ENCODE data around the gene ANKMY1. TPM values are rescaled to one million over a fixed set of nuclear protein-coding genes. Genes with fewer than 3 reads are reported as not detected.
A peak's percentile ranks its signal among the peaks of the same experiment; 100 is the strongest.

ANKMY1 gene
- total RNA-seq, 4 donors from 2014 or later: 18.0 to 22.7 (median 21.1) TPM

DNA sequence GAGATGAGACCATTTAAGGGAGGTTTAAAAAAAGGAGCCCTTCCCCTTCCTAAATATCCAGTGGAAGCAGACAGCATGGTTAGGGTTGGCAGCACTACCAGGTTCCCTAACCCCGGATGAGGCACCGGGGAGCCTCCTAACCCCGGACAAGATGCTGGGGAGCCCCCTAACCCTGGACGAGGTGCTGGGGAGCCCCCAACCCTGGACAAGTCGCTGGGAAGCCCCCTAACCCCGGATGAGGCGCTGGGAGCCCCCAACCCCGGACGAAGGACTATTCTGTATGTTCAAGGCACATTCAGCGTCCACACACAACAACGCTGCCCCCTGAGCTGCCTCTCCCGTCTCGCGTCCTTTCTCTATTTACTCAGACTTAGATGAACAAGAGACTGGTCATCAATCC lies 51.9 kb downstream of the ANKMY1 start:
- TF ChIP-seq POLR2A (IDR thresholded peaks at IDR 0.05): no peak
- TF ChIP-seq, protein P1, sequence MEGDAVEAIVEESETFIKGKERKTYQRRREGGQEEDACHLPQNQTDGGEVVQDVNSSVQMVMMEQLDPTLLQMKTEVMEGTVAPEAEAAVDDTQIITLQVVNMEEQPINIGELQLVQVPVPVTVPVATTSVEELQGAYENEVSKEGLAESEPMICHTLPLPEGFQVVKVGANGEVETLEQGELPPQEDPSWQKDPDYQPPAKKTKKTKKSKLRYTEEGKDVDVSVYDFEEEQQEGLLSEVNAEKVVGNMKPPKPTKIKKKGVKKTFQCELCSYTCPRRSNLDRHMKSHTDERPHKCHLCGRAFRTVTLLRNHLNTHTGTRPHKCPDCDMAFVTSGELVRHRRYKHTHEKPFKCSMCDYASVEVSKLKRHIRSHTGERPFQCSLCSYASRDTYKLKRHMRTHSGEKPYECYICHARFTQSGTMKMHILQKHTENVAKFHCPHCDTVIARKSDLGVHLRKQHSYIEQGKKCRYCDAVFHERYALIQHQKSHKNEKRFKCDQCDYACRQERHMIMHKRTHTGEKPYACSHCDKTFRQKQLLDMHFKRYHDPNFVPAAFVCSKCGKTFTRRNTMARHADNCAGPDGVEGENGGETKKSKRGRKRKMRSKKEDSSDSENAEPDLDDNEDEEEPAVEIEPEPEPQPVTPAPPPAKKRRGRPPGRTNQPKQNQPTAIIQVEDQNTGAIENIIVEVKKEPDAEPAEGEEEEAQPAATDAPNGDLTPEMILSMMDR (IDR thresholded peaks at IDR 0.05): no peak
- intact Hi-C loops (cut with DNase I; ENCODE audit: low total_unique reads): no loop called here
- WGBS, 2 donors: 85 to 88% methylated on average over 14 of the region's 14 CpGs
- DNase-seq (ENCODE audit: low spot score in 2 of 2): peak; percentile 9 to 52
- H3K4me3 ChIP-seq (ENCODE audit: low read depth, poor library complexity, severe bottlenecking): no peak overlapping the region

DNA sequence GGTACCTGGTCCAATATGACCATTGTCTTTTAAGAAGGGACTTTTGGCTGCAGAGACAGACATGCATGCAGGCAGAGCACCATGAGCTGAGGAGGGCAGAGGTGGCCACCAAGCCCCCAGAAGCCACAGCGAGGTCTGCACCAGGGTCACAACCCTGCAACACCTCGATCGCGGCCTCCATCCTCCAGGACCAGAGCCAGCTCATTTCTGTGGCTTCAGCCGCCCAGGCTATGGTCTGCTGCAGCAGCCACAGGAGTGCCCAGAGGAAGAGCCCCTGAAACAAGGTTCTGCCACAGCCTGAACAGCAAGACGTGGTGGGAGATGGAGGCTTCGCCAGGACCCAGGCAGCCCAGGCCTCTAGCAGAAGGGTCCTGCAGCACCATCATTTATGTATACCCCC lies 53.9 kb downstream of the ANKMY1 start:
- TF ChIP-seq, protein P1 (IDR thresholded peaks at IDR 0.05): no peak
- TF ChIP-seq POLR2A (IDR thresholded peaks at IDR 0.05): no peak
- intact Hi-C loops (cut with DNase I; ENCODE audit: low total_unique reads): no loop called here
- DNase-seq (ENCODE audit: low spot score in 2 of 2): peak; percentile 4 to 72
- 95 to 97% methylated on average over 7 of the region's 7 CpGs for WGBS, 2 donors
- no peak overlapping the region for H3K4me3 ChIP-seq (ENCODE audit: low read depth, poor library complexity, severe bottlenecking)

DNA sequence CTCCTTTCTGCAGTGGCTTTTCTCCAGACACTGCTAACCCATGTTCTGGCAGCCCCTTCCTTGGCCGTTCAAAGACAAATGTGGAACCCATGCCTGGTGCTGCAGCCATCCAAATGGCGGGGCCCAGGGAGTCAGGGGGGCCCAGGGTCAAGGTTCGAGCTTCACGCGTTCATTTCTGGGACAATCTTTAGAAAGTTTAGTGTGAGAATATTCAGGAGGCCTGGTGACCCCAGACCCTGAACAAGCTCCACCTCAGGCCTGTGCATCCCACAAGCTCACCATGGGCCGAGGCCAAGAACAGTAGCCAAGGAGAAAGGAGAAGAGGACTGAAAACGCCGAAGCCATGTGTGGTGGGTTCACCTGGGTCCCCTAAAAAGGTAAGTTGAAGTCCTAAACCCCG lies 54.4 kb downstream of the ANKMY1 start:
- intact Hi-C loops (cut with DNase I; ENCODE audit: low total_unique reads): no loop called here
- 93 to 99% methylated on average over 9 of the region's 9 CpGs for WGBS, 2 donors
- peak; percentile 7 to 53 for DNase-seq (ENCODE audit: low spot score in 2 of 2)
- TF ChIP-seq, protein P1 (IDR thresholded peaks at IDR 0.05): no peak
- TF ChIP-seq POLR2A (IDR thresholded peaks at IDR 0.05): no peak
- H3K4me3 ChIP-seq (ENCODE audit: low read depth, poor library complexity, severe bottlenecking): no peak overlapping the region

DNA sequence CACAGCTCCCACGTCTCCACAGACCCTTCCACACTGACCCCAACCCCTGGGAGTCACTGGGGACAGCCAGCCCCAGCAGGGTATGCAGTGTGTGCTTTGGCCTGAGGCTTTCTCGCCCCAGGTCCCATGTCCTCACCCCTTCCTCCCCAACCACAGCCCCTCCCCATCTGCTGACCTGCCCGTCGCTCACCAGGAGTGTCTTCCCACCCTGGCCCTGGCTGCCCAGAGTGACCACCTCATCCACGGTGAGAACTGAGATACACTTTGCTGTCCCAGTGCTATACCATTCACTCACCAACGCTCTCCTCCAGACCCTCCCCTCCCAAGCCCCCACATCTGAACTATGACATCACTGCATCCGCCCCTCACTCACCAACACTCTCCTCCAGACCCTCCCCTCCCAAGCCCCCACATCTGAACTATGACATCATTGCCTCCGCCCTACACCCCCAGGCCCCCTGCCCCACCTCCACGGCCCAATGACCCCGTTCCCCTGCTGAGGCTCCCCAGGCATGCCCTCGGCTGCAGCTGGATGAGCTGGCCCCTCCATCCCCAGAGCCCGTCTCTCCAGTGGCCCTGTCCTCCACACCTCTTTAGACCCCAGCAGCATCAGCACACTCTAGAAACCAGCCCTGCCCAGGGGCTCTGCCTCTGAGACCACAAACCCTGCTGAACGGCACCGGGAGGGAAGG lies 55.2 kb downstream of the ANKMY1 start:
- 81 to 85% methylated on average over 14 of the region's 14 CpGs for WGBS, 2 donors
- H3K4me3 ChIP-seq (ENCODE audit: low read depth, poor library complexity, severe bottlenecking): no peak overlapping the region
- intact Hi-C loops (cut with DNase I; ENCODE audit: low total_unique reads): no loop called here
- peak; percentile 10 to 70 for DNase-seq (ENCODE audit: low spot score in 2 of 2)
- TF ChIP-seq, protein P1 (IDR thresholded peaks at IDR 0.05): no peak
- TF ChIP-seq POLR2A (IDR thresholded peaks at IDR 0.05): no peak

DNA sequence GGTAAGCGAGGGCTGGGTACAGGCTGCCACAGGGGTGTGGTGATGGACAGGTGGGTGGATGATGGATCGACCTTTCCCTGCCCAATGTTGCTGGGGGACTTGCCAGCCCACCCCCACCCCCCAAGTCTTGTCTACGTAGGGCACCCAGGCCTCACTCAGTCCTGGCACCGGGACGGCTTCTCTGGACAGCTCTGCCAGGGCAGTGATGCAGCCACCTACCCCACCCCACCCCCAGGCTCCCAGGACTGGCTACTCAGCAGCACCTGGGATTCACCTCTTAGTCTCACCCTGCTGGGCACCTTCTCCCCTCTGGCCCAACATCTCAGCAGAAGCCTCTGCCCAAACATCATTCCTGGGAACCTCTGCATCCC lies 55.7 kb downstream of the ANKMY1 start:
- 88 to 90% methylated on average over 5 of the region's 5 CpGs for WGBS, 2 donors
- no peak overlapping the region for H3K4me3 ChIP-seq (ENCODE audit: low read depth, poor library complexity, severe bottlenecking)
- DNase-seq (ENCODE audit: low spot score in 2 of 2): peak in 1 of 2 donors; percentile 64
- intact Hi-C loops (cut with DNase I; ENCODE audit: low total_unique reads): no loop called here
- TF ChIP-seq POLR2A (IDR thresholded peaks at IDR 0.05): no peak
- TF ChIP-seq, protein P1 (IDR thresholded peaks at IDR 0.05): no peak

DNA sequence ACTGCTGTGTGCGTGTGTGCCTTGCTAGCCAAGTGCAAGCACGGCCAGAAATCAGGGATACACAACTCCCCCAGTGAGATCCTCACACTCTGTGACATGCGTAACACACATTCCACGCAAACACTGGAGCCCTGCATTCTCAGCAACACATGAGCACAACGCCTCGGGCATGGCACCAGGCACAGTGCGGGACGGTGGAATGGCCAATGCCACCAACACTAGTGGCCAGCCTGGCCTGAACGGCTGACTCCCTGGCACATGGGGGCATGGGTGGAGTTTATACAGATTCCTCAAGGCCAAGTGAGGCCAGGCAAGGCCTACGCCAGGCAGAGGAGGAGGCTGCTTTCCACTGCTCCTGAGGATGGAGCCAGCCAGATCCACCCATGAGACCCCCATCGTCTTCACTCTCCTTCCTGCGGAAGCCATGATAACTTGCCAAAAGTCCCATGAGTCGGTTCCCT lies 56.2 kb downstream of the ANKMY1 start:
- WGBS, 2 donors: 82 to 96% methylated on average over 13 of the region's 13 CpGs
- peak; percentile 8 to 60 for DNase-seq (ENCODE audit: low spot score in 2 of 2)
- TF ChIP-seq, protein P1 (IDR thresholded peaks at IDR 0.05): no peak
- no peak for TF ChIP-seq POLR2A (IDR thresholded peaks at IDR 0.05)
- intact Hi-C loops (cut with DNase I; ENCODE audit: low total_unique reads): no loop called here
- H3K4me3 ChIP-seq (ENCODE audit: low read depth, poor library complexity, severe bottlenecking): no peak overlapping the region

Measured in lower leg skin (tissue), 4 donors.